Stomach (tissue), 9 donors: Measurements from ENCODE around the gene CBFA2T3. TPM values are rescaled to one million over a fixed set of nuclear protein-coding genes. Genes with fewer than 3 reads are reported as not detected.
"Not testable (repeated sequence)": the region's sequence is repeated elsewhere in the genome, so short reads cannot be mapped to it uniquely, and the experiment has no call there.

ENCODE experiments used
- DNase-seq, 2 donors: peaks; one replicate each; pipeline versions ENCODE4 v3.0.0 to v3.0.0-alpha.2; 2013 to 2019
- H3K27ac ChIP-seq, 5 donors: fragments of 200-600 bp in 4 of 5; sonication (generic) in 4 of 5; one replicate each; pipeline ENCODE4 v1.5.1; 2013 to 2019; ENCODE audit warnings: mild to moderate bottlenecking in 1 of 5, moderate library complexity in 1 of 5
- H3K27me3 ChIP-seq, 3 donors: fragments of 200-600 bp; sonication (generic); one replicate each; pipeline ENCODE4 v1.5.1; 2017 to 2019; ENCODE audit warnings: mixed run types in 1 of 3
- H3K36me3 ChIP-seq, 4 donors: fragments of 200-600 bp; sonication (generic); 1 replicate in 3 of 4; 2 replicates in 1 of 4; pipeline ENCODE4 v1.5.1; 2016 to 2019
- H3K4me1 ChIP-seq, 4 donors: fragments of 200-600 bp; sonication (generic); one replicate each; pipeline ENCODE4 v1.5.1; 2016 to 2019
- H3K4me3 ChIP-seq, 4 donors: fragments of 200-600 bp; sonication (generic) in 3 of 4; one replicate each; pipeline ENCODE4 v1.5.1; 2016 to 2019; ENCODE audit warnings: mild to moderate bottlenecking in 1 of 4
- H3K9me3 ChIP-seq, 4 donors: fragments of 200-600 bp; sonication (generic); one replicate each; pipeline ENCODE4 v1.5.1; 2016 to 2019
- EP300 ChIP-seq: sonication (generic); formaldehyde crosslinking; IDR thresholded peaks from one replicate; pipeline ENCODE4 v1.6.1; 2017; ENCODE audit warnings: antibody characterized with exemption
- POLR2A ChIP-seq, 4 donors: fragments of 450-650 bp; IDR thresholded peaks; one replicate each; pipeline ENCODE4 v1.6.1; 2016; ENCODE audit warnings: antibody characterized with exemption in 4 of 4, control low read depth in 2 of 4, mild to moderate bottlenecking in 1 of 4, moderate library complexity in 1 of 4
- POLR2AphosphoS5 ChIP-seq, 3 donors: sonication (generic); formaldehyde crosslinking; IDR thresholded peaks; one replicate each; pipeline ENCODE4 v1.6.1; 2016; ENCODE audit warnings: antibody characterized with exemption in 3 of 3
- WGBS, 5 donors: extraction: QIAGEN DNeasy Blood & Tissue Kit in 3 of 5; methylation state at CpG; one replicate each; pipeline versions ENCODE4 v1.1.5 to v1.1.7; 2013 to 2018; 5-methylcytosine and 5-hydroxymethylcytosine counted together
- intact Hi-C: fragments of 100-400 bp; cut with DNase I; formaldehyde crosslinking; loops from one replicate; pipeline ENCODE4 v1.15.1; 2023; ENCODE audit warnings: low total_unique reads
- polyA plus RNA-seq, 3 donors: library from polyadenylated mRNA; stranded (reverse); fragments of 200-250 nt; gene quantifications; one replicate each; pipeline ENCODE4 v1.2.3, GENCODE V29; 2013
- total RNA-seq, 5 donors: library from RNA; depleted of rRNA; stranded (reverse); fragments of >200 nt; gene quantifications; one replicate each; pipeline versions ENCODE4 v1.1.0 to v1.2.3, GENCODE V29; 2014 to 2016
- TF ChIP-seq, protein P1 (sequence below), 7 experiments: fragments of 450-650 bp in 4 of 7; fragments of 200-600 bp in 3 of 7; sonication (generic) in 3 of 7; IDR thresholded peaks; one replicate each; pipeline ENCODE4 v1.5.1; 2016 to 2019; ENCODE audit warnings: antibody characterized with exemption in 7 of 7, control low read depth in 2 of 7, mild to moderate bottlenecking in 1 of 7
- donor health status: healthy with polysubstance abuse.
- donor health status: Bipolar disorder and iron deficiency.
- donor health status: healthy.

Gene CBFA2T3
- total and polyA plus RNA-seq, 8 donors: 0.58 to 57.6 (median 2.5) TPM

DNA sequence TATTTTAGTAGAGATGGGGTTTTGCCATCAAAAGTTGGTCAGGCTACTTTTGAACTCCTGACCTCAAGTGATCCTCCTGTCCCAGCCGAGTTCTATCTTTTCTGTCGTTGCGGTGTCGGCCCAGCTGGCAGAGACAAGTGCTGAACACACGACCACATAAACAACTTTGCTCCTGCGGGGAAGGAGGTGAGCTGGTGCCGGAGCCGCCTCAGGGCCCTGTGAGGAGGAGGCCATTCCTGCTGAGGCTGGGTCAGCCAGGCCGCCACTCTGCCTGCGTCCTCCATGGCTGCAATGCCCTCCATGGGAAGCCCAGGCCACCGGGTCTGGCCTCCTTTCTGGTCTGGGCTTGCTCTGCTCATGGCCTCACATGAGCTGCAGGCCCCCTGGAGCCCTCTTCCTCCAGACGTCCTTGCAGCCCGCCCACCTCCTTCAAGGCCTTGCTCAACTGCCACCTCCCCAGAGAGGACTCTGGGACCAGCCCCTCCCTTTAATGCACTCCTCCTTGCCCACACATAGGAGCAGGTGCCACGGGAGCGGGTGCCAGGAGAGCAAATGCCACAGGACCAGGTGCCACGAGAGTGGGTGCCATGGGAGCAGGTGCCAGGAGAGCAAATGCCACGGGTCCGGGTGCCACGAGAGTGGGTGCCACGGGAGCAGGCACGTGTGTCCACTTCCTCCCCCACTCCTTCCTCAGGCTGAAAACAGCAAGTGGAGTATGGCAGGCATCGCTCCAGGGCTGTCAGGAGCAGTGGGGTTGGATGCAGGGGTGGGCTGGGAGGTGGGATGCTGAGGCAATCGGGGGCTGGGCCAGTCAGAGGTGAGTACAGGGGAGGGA is 28.4 kb upstream of the CBFA2T3 start:
- peaks cover 0 to 13% (median 3%) of the 10 kb centered on the region in 4 donors for H3K4me1 ChIP-seq
- intact Hi-C loops: no loop called here
- H3K27me3 ChIP-seq: peaks cover 10 to 84% (median 47%) of the 10 kb centered on the region in 3 donors
- no peak overlapping the region for H3K27ac ChIP-seq
- peaks cover 0 to 13% (median 13%) of the 10 kb centered on the region in 4 donors for H3K9me3 ChIP-seq
- no peak overlapping the region for H3K4me3 ChIP-seq
- no peak for DNase-seq
- 78 to 87% (median 83%) methylated on average over 20 to 23 of the region's 23 CpGs for WGBS, 5 donors
- H3K36me3 ChIP-seq: no peaks in the 10 kb centered on the region
- TF ChIP-seq POLR2A (IDR thresholded peaks at IDR 0.05) (no peak), EP300 (no peak), POLR2AphosphoS5 (IDR thresholded peaks at IDR 0.05) (no peak)
- TF ChIP-seq, protein P1, sequence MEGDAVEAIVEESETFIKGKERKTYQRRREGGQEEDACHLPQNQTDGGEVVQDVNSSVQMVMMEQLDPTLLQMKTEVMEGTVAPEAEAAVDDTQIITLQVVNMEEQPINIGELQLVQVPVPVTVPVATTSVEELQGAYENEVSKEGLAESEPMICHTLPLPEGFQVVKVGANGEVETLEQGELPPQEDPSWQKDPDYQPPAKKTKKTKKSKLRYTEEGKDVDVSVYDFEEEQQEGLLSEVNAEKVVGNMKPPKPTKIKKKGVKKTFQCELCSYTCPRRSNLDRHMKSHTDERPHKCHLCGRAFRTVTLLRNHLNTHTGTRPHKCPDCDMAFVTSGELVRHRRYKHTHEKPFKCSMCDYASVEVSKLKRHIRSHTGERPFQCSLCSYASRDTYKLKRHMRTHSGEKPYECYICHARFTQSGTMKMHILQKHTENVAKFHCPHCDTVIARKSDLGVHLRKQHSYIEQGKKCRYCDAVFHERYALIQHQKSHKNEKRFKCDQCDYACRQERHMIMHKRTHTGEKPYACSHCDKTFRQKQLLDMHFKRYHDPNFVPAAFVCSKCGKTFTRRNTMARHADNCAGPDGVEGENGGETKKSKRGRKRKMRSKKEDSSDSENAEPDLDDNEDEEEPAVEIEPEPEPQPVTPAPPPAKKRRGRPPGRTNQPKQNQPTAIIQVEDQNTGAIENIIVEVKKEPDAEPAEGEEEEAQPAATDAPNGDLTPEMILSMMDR (IDR thresholded peaks at IDR 0.05): no peak

DNA sequence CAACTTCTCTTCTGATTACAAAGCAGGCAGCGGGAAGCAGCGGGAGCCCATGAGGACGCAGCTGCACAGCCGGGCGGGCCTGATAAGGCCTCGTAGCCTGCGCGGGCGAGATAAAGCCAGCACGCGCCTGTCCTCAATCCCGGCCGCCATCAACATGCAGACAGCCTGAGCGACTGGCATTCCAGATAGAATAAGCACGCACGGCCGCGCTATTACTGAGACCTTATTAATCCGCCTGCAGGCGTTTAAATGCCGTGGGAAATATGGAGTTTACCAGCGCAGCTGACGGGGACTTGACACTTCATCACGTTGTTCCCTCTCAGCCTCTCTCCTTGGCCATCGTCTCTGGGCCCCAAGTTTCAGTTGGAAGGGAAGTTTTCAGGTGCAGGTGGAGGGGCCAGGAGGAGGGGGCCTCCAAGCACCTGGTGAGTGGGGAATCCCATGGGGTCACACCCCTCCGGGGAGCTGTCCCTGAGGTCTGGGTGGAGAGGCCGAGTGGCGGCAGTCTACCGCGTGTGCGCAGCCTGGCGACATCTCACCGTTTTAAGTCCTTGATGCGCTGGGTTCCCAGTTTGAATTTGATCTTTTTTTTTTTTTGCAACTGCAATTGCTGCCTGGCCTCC is 27.3 kb upstream of the CBFA2T3 start:
- WGBS, 5 donors: 18 to 37% (median 31%) methylated on average over 34 of the region's 34 CpGs

DNA sequence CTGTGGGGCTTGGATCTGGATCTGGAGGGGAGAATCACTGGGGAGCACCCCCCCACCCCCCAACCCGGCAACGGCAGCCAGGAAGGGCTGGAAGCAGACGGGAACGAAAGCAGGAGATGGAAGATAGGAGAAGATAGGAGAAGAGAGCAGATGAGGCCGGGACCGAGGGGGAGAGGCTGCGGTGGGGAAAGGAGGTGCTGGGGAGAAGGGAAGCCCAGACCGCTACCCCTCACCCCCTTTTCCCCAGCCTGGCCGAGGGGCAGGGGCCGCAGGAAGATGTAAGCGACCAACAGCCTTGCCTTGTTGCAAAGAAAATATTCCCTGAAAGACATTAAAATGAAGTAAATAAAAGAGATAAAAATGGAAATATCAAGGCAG is 26.8 kb upstream of the CBFA2T3 start:
- H3K36me3 ChIP-seq: no peaks in the 10 kb centered on the region
- H3K4me1 ChIP-seq: peaks cover 0 to 13% (median 3%) of the 10 kb centered on the region in 4 donors
- H3K27me3 ChIP-seq: peaks cover 10 to 78% (median 48%) of the 10 kb centered on the region in 3 donors
- TF ChIP-seq POLR2A (IDR thresholded peaks at IDR 0.05) (no peak), EP300 (no peak), POLR2AphosphoS5 (IDR thresholded peaks at IDR 0.05) (no peak)
- TF ChIP-seq, protein P1 (IDR thresholded peaks at IDR 0.05): no peak
- H3K4me3 ChIP-seq: no peak overlapping the region
- no peak for DNase-seq
- intact Hi-C loops: no loop called here
- no peak overlapping the region for H3K27ac ChIP-seq
- peaks cover 0 to 24% (median 23%) of the 10 kb centered on the region in 4 donors for H3K9me3 ChIP-seq
- 29 to 31% (median 30%) methylated on average over 11 of the region's 11 CpGs for WGBS, 5 donors

More for the DNA sequence above, 27.3 kb upstream of the CBFA2T3 start:
- peaks cover 10 to 80% (median 48%) of the 10 kb centered on the region in 3 donors for H3K27me3 ChIP-seq
- peaks cover 0 to 19% (median 18%) of the 10 kb centered on the region in 4 donors for H3K9me3 ChIP-seq
- intact Hi-C loops: no loop called here
- H3K36me3 ChIP-seq: no peaks in the 10 kb centered on the region
- no peak overlapping the region for H3K4me3 ChIP-seq
- peak in 1 of 2 donors; percentile 74 for DNase-seq
- peaks cover 0 to 13% (median 3%) of the 10 kb centered on the region in 4 donors for H3K4me1 ChIP-seq
- no peak for TF ChIP-seq POLR2AphosphoS5 (IDR thresholded peaks at IDR 0.05)
- no peak for TF ChIP-seq EP300
- no peak for TF ChIP-seq POLR2A (IDR thresholded peaks at IDR 0.05)
- TF ChIP-seq, protein P1 (IDR thresholded peaks at IDR 0.05): no peak
- no peak overlapping the region for H3K27ac ChIP-seq

DNA sequence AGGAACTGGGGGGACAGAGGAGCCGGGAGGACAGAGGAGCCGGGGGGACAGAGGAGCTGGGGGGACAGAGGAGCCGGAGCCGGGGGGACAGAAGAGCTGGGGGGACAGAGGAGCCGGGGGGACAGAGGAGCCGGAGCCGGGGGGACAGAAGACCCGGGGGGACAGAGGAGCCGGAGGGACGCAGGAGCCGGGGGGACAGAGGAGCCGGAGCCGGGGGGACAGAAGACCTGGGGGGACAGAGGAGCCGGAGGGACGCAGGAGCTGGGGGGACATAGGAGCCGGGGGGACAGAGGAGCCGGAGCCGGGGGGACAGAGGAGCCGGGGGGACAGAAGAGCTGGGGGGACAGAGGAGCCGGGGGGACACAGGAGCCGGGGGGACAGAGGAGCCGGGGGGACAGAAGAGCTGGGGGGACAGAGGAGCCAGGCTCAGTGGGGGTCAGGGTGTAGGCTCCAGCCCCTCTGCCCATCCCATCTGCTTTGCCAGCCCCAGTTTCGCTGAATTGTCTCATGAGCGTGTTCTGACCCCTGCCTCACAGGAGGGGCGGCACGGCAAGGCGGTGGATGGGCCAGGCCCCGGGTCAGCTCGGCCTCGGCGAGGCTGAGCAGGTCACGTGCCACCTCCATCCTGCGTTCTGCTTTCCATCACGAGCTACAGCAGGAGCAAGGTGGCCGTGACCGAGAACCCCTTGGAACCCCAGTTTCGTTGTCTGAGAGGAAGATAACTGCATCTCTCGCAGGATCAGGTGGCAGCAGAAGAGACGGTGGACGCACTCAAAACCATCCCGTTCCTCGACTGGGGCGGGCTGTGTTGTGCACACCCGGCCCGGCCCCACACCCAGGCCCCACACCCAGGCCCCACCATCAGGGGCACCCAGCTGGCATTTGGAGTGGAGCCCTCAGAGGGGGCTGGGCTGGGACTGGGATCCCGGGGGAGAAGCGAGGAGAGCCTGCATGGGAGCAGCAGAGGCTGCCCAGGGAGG is 26.1 kb upstream of the CBFA2T3 start:
- H3K4me1 ChIP-seq: peaks cover 0 to 13% (median 3%) of the 10 kb centered on the region in 4 donors
- 33 to 66% (median 63%) methylated on average over 26 to 47 of the region's 47 CpGs for WGBS, 5 donors
- H3K27ac ChIP-seq: no peak overlapping the region
- TF ChIP-seq, protein P1 (IDR thresholded peaks at IDR 0.05): no peak
- TF ChIP-seq POLR2A (IDR thresholded peaks at IDR 0.05) (no peak), POLR2AphosphoS5 (IDR thresholded peaks at IDR 0.05) (no peak), EP300 (no peak)
- no peaks in the 10 kb centered on the region for H3K36me3 ChIP-seq
- no peak for DNase-seq
- no peak overlapping the region for H3K4me3 ChIP-seq
- peaks cover 4 to 31% (median 30%) of the 10 kb centered on the region in 4 donors for H3K9me3 ChIP-seq
- intact Hi-C loops: no loop called here
- peaks cover 10 to 82% (median 48%) of the 10 kb centered on the region in 3 donors for H3K27me3 ChIP-seq

DNA sequence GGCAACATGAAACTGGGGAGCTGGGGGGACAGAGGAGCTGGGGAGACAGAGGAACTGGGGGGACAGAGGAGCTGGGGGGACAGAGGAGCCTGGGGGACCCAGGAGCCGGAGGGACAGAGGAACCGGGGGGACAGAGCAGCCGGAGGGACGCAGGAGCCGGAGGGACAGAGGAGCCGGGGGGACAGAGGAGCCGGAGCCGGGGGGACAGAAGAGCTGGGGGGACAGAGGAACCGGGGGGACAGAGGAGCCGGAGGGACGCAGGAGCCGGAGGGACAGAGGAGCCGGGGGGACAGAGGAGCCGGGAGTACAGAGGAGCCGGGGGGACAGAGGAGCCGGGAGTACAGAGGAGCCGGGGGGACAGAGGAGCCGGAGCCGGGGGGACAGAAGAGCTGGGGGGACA is 25.1 kb upstream of the CBFA2T3 start:
- Histone ChIP-seq H3K4me1 (peaks cover 0 to 13% (median 3%) of the 10 kb centered on the region in 4 donors), H3K9me3 (peaks cover 14 to 42% (median 41%) of the 10 kb centered on the region in 4 donors), H3K27me3 (peaks cover 10 to 81% (median 44%) of the 10 kb centered on the region in 3 donors)
- H3K27ac ChIP-seq, H3K4me3 ChIP-seq, intact Hi-C loops, DNase-seq, H3K36me3 ChIP-seq: not testable (repeated sequence)
- 85 to 95% (median 90%) methylated on average over 3 to 19 of the region's 19 CpGs for WGBS, 5 donors
